NOMO-1 treated with dmso at 0.1 percent for 144 hours (cell line): Measurements from ENCODE around the gene LCN15.
"Not testable (repeated sequence)": the region's sequence is repeated elsewhere in the genome, so short reads cannot be mapped to it uniquely, and the experiment has no call there.

Source experiments
- DNase-seq: peaks from one replicate; lab custom pipeline; 2025; ENCODE audit not compliant: unreplicated experiment; lab: John Stamatoyannopoulos, UW

LCN15 gene

DNA sequence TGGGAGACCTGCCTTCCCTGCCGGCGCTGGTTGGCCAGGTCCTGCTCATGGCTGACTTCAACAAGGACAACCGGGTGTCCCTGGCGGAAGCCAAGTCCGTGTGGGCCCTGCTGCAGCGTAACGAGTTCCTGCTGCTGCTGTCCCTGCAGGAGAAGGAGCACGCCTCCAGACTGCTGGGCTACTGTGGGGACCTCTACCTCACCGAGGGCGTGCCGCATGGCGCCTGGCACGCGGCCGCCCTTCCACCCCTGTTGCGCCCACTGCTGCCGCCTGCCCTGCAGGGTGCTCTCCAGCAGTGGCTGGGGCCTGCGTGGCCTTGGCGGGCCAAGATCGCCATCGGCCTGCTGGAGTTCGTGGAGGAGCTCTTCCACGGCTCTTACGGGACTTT lies 41.4 kb downstream of the LCN15 start:
- DNase-seq: no peak

DNA sequence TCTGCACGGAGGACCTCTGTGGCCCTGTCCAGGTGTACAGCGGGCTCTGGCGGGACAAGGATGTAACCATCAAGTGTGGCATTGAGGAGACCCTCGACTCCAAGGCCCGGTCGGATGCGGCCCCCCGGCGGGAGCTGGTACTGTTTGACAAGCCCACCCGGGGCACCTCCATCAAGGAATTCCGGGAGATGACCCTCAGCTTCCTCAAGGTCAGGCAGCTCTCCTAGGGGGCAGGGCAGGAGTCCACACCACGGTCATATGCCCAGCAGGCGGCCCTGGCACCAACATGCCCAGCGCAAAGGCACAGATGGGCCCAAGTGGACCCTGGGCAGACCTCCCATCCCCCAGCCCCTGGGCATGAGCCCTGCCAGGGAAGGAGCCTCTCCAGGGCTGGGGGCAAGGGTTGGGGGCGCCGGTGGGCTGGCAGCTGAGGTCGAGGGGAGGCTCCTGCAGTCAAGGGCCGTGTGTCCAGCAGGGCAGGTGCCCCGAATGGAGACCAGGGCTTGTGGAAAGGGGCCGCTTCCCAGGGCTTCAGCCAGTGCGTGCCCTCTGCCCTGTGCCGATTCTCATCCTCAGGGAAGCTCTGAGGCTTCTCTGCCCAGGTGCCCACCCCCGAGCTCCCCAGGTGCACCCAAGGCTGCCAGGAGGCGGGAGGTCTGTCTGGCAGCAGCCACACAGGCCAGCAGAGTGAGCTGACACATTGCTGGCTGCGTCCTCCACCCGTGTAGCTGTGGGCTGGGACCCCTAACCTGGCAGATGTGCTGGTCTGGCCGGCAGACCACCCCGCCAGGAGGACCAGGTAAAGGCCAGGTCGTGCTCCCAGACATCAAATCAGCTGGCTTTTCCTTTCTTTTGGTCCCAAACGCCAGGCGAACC lies 42.0 kb downstream of the LCN15 start:
- DNase-seq: no peak

DNA sequence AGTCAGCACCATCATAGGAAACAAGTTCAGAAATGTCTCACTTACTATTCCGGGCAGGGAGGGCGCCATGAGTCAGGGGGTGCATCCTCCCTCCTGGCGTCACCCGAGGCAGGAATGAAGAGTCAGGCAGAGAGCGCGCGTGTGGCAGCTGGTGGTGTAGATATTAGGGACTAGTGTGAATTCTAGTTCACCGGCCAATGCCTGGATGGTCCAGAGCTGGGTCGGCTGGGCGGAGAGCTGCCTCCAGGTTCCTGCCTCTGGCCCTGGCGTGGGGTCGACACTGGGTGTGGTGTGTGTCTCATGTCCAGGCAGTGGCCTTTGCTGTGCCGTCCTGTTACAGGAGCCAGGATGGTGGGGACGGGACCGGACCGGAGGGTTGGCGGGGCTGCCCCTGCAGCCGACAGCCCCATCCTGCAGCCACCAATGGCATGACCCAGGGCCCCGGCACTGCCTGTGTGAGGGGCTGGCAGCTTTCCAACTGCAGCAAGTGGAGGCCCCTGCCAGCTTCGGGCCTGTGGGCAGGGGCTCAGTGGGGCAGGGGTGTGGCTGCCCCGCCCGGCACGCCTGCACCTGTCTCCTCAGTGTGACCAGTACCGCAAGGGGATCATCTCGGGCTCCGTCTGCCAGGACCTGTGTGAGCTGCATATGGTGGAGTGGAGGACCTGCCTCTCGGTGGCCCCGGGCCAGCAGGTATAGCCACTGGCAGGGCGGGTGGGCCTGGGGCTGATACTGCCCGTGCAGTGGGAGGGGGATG lies 42.8 kb downstream of the LCN15 start:
- DNase-seq: no peak

DNA sequence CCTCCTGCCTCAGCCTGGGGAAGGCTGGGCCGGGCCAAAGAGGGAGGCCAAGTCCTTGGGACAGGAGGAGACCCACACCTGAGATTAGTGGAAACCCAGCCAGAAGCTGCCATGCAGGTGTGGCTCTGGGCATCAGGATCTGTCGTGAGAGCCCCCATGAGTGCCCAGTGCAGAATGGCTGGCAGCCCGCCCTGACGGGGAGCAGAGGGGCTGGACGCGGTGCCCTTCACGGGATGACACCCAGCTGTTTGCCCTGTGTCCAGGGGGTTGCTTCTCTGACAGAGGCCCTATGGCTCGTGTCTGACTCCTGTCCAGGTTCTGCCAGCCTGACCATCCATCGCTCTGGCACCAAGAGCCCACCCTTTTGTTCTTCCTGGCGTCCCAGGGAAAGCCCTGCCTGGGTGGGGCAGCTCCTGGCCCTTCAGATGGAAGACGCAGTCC lies 43.4 kb downstream of the LCN15 start:
- DNase-seq: no peak

DNA sequence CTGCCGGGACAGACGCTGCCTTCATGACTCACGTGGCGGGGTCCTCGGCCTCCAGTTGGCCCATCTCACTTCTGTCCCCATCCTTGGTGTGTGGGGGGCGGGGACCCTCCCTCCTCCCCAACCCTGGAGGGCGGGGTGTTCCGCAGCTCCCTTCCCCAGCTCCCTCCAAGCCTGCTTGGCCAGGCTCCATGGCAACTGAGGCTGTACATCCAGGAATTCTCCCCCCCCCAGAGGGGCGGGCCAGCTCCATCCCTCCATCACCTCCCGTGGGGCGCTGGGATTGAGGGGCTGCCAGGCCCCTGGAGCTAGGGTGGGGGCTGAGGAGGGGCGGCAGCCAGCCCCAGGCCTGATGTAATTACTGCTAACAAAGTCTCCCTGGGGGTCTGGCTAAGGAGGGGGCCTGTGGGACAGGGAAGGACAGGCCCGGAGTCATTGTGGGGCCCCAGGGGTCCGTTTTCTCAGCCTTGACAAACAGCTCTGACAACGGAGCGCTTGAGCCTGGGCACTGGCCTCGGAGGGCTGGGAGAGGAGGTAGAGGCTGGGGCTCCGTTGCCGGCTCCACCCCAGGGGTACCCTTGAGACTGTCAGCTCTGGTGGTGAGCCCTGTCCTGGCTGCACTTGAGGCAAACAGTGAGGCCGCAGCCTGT lies 43.9 kb downstream of the LCN15 start:
- DNase-seq: no peak

DNA sequence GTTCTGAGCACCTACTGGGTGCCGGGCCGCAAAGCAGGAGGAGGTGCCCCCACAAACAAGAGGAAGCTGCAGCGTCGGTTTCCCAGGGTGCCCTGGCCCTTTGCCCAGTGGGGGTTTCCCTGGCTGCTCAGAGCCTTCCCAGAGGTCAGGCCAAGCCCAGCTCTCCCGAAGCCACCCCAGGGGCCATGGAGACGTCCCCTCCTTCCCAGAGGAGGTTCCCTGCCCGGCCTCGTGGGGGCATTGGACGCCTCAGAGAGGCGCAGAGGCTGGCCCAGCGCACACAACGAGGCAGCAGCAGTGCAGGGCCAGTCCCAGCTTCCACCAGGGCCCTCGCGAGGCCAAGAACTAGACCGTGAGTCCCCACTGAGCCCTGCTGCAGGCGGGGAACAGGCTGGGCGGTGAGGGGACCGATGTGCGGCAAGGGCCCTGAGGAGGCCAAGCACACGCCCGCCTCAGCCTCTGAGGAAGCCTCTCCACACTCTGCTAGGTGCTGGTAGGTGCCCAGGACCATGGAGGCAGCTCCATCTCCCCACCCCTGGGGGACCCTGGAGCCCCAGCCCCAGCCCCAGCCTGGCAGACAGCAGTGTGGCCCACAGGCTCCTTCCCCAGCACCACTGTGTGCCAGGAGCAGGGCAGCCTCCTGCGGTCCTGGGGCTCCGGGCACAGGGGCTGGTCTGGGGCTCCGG lies 45.0 kb downstream of the LCN15 start:
- no peak for DNase-seq

GRCh38 chr9:136718345-136719194 lies 45.7 kb downstream of the LCN15 start:
- DNase-seq: no peak

GRCh38 chr9:136717399-136717798 lies 46.9 kb downstream of the LCN15 start:
- DNase-seq: no peak

DNA sequence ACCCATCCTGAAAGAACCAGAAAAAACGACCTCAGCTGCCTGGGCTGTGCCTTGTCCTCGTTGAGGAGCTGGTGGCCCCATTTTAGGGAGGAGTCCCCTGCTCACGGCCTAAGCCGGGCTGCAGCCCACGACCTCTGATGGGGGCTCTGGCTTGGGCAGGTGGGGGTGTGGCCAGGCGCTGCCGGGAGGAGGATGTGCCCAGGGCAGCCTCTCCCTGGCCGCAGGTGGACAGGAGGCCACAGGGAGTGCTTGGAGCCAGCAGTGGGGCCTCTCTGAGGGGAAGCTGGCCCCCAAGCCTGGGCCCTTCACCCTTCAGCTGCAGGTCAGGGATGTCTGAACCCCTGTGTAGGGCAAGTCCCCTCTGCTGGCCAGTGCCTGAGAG lies 49.4 kb downstream of the LCN15 start:
- DNase-seq: no peak

DNA sequence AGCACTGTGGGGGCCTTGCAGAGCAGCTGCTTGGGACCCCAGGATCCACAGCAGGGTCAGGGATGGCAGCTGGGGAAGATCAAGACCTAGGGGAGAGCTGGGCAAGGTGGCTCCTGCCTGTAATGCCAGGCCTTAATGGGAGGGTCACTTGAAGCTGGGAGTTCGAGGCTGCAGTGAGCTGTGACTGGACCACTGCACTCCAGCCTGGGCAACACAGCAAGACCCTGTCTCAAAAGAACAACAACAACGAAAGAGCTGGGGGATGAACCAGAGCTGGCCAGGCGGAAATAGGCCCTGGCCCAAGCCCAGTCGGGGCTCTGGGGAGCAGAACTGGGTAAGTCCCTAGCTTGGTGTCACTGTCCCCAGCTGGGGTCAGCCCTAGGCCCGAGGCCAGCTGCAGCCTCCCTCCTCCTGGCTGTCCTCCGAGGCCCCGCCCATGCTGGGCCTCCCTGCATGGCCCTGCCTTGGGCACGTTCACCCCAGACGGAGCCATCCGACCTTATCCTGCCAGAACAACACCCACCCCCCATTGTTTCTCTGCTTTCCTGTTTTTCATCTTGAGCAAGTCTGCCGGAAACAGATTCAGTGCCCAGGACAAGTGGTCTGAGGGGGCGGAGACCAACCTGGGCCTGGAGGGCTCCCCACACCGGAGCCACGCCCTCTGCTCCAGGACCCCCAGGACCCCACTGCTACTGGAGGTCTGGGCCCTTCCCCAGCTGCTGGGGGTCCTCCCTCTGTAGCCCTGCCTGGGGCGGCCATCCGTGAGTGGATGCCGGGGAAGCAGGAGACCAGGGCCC lies 50.0 kb downstream of the LCN15 start:
- no peak for DNase-seq

GRCh38 chr9:136713550-136713949 lies 50.8 kb downstream of the LCN15 start:
- DNase-seq: no peak

DNA sequence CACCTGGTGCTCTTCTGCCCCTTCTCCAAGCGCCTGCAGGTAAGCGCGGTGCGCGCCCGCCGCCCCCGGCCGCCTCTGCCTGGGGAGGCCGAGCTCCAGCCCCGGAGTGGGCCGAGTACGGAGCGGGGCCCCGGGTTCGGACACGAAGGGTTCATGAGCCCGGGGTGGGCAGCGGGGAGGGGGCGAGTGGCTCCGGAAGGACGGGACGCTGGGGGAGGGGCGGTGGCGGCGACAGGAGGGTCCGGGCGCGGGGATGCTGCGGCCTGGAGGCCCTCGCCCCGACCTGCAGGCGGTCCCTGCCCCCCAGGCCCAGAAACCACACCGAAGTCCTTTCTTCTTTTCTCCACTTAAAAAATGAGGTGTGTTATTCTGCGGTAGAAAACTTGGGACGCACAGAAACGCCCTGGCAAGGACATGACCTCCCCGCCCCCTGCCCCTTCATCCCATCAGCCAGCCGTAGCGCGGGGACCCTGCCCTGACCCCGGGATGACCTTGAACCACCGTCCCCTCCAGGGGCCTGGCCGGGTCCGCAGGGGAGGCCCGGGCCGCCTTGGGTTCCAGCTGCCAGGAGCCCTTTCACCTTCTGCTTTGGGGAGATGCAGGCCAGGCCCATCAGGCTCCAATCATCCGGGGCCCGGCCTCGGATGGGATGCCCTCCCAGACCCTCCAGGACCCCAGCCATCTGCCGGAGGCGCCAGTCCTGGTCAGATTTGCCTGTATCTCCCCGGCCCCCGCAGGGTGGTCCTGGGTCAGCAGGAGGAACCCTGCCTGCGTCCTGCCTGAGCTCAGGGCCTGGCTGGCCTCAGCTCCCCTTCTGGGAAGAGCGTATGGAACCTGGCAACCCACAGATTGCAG lies 51.4 kb downstream of the LCN15 start:
- DNase-seq: no peak

GRCh38 chr9:136711751-136712689 lies 52.3 kb downstream of the LCN15 start, which contains the start of gene DIPK1B:
Gene DIPK1B (plus strand): TSS chr9:136712572. CDS start chr9:136712666, 94 bp downstream.
- no peak for DNase-seq

DNA sequence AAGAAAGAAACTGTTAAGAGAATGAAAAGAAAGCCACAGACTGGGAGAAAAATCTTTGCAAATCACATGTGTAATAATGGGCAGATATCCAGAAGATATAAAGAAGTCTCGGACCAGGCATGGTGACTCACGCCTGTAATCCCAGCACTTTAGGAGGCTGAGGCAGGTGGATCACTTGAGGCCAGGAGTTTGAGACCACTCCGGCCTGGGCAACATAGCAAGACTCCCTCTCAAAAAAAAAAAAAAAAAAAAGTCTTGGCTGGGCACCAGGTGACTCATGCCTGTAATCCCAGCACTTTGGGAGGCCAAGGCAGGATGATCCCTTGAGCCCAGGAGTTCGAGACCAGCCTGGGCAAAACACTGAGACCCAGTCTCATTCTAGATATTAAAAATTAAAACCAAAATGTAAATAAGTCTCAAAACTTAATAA lies 53.1 kb downstream of the LCN15 start:
- not testable (repeated sequence) for DNase-seq

DNA sequence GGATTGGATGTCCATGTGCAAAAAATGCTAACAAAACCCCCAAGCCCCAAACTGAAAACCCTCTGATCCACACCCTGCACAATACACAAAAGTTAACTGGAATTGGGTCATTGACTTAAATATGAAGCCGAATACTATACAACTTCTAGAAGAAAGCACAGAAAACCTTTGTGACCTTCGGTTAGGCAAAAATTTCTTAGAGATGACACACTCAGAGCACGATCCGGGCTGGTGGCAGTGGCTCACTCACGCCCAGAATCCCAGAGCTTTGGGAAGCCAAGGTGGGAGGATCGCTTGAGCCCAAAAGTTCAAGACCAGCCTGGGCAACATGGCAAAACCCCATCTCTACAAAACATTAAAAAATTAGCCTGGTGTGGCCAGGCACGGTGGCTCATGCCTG lies 53.8 kb downstream of the LCN15 start:
- no peak for DNase-seq
